ENCODE data around the gene XRCC4. TPM values are rescaled to one million over a fixed set of nuclear protein-coding genes. Genes with fewer than 3 reads are reported as not detected.

The XRCC4 gene
- total and polyA plus RNA-seq, 2 of the 8 experiments (the other 6 are each of a cell fraction or from before 2014, with no cell fraction given): 3.0 to 8.3 TPM

DNA sequence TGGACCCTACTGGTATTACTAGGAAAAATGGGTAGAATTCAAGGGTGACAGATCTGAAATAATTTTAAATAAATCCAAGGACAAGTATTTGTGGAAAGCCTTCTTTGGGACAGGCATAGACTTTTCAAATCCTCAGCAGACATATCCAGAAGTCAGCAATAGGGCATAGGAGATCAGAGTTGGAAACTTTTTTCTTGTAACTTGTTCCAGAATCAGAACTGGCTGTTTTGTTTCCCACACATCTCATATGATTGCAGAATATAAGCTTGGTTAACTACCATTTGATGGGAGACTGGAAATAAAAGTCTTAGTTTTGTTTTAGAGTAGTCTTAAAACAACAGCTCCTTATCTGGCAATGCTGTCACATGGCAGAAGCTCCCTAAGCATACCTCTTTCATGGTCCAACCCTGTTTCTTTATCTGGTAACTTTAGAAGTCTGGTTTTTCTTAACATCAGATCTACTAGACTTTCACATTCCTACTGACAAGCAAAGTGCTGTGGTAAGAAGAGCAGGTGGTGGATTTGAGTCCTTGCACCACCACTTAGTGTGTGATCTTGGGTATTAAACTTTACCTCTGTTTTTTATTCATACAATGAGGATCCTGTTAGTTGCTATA lies 25.1 kb downstream of the XRCC4 start (continued):
- TF ChIP-seq, protein P1, sequence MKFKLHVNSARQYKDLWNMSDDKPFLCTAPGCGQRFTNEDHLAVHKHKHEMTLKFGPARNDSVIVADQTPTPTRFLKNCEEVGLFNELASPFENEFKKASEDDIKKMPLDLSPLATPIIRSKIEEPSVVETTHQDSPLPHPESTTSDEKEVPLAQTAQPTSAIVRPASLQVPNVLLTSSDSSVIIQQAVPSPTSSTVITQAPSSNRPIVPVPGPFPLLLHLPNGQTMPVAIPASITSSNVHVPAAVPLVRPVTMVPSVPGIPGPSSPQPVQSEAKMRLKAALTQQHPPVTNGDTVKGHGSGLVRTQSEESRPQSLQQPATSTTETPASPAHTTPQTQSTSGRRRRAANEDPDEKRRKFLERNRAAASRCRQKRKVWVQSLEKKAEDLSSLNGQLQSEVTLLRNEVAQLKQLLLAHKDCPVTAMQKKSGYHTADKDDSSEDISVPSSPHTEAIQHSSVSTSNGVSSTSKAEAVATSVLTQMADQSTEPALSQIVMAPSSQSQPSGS (IDR thresholded peaks at IDR 0.05; ENCODE audit: low read length): no peak
- TF ChIP-seq PHF8 (conservative IDR thresholded peaks at IDR 0.05; ENCODE audit: low read depth, low read length): no peak
- TF ChIP-seq NANOG (IDR thresholded peaks at IDR 0.05; ENCODE audit: insufficient read depth, low read depth, low read length, poor library complexity, severe bottlenecking): no peak
